ENCODE results near the gene CCDC187.

DNA sequence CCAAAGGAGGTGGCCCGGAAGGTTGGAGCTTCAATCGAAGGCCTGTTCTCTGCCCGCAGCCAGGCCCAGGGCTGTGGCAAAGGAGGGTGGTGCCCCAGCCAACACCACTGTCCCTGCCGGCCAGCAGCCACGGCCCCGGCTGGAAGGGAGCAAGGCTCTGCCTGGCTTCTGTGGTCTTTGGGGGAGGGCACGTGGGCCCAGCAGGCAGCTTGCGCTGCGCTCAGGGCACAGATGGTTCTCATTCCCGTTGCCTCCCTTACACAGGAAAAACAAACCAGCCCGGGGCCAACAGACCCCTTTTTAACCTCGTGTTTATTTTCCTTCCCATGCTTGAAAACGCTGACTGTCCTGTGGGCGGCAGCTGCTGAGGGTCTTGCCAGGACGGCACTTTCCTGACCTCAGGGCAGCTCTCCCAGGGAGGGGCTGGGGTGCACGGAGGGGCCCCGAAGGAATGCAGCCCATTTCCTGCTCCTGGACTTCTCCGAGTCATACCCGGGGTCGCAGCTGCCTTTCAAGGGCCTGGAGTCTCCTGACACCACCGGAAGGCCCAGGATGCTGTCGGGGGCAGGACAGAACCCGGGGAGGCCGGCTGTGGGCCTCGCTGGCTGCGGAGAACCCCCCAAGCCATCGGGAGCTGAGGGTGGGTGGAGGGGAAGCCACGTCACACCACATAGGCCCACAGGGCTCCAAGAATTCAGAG lies 22.3 kb upstream of the CCDC187 start:
- no peak for TF ChIP-seq POLR2AphosphoS5 (IDR thresholded peaks at IDR 0.05; ENCODE audit: low read depth, low read length)
- TF ChIP-seq EP300 (IDR thresholded peaks at IDR 0.05; ENCODE audit: borderline replicate concordance in 1 of 2, low read depth in 2 of 2, low read length in 2 of 2), result no peak
- TF ChIP-seq, protein P1, sequence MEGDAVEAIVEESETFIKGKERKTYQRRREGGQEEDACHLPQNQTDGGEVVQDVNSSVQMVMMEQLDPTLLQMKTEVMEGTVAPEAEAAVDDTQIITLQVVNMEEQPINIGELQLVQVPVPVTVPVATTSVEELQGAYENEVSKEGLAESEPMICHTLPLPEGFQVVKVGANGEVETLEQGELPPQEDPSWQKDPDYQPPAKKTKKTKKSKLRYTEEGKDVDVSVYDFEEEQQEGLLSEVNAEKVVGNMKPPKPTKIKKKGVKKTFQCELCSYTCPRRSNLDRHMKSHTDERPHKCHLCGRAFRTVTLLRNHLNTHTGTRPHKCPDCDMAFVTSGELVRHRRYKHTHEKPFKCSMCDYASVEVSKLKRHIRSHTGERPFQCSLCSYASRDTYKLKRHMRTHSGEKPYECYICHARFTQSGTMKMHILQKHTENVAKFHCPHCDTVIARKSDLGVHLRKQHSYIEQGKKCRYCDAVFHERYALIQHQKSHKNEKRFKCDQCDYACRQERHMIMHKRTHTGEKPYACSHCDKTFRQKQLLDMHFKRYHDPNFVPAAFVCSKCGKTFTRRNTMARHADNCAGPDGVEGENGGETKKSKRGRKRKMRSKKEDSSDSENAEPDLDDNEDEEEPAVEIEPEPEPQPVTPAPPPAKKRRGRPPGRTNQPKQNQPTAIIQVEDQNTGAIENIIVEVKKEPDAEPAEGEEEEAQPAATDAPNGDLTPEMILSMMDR (IDR thresholded peaks at IDR 0.05; ENCODE audit: control extremely low read depth in 1 of 3, insufficient read depth in 1 of 3, low read depth in 1 of 3, low read length in 3 of 3), result no peak
- TF ChIP-seq POLR2A (IDR thresholded peaks at IDR 0.05; ENCODE audit: control extremely low read depth in 1 of 2, low read depth in 2 of 2, low read length in 2 of 2), result no peak
